ENCODE results near the gene RPS27L.
A peak's percentile ranks its signal among the peaks of the same experiment; 100 is the strongest.

The RPS27L gene

GRCh38 chr15:63157118-63157843 lies at the start of gene RPS27L:
Gene RPS27L, minus strand, starts transcription at chr15:63157477. Its CDS starts 72 bp downstream, at chr15:63157405.
- DNase-seq = peak; percentile 95

- DNase-seq = no peak
Measured at GRCh38 chr15:63206079-63206478, 48.8 kb upstream of the RPS27L start.

GRCh38 chr15:63203451-63204090 lies 46.3 kb upstream of the RPS27L start:
- no peak for DNase-seq

- DNase-seq = no peak
Measured at GRCh38 chr15:63202861-63203260, 45.6 kb upstream of the RPS27L start.

DNA sequence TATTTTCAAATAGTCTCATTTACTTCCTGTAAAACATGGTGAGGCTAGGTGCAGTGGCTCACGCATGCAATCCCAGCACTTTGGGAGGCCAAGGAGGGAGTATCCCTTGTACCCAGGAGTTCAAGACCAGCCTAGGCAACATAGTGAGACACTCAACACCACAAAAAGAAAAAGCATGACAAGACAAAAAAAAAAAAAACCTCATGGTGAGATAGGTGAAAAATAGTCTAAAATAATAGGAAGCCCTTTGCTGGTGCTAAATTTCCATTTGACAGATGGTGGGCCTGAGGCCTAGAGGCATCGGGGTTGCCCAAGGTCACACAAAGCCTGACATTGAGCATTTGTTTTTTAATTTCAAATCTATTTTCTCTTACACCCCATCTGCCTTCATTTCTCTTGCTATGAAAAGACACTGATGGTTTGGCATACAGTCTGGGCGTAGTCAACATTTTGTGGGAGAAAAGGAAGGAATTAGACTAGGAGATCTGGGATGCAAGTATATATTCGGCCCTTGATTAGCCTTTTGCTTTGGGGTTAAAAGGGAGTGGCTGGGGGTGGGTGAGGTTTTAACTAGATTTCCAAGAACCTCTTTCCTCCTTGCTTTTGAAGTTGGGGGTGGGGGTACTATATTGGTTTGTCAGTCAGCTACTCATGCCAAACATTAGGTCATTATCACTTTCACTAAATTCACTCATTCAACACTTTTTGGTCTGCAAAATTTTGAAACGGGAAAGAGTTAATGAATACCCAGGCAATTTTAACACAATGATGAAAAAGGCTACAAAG lies 43.4 kb upstream of the RPS27L start:
- no peak for DNase-seq

GRCh38 chr15:63198371-63199250 lies 41.3 kb upstream of the RPS27L start:
- DNase-seq = no peak

GRCh38 chr15:63197626-63198025 lies 40.3 kb upstream of the RPS27L start:
- no peak for DNase-seq

GRCh38 chr15:63196842-63197241 lies 39.6 kb upstream of the RPS27L start:
- no peak for DNase-seq

DNA sequence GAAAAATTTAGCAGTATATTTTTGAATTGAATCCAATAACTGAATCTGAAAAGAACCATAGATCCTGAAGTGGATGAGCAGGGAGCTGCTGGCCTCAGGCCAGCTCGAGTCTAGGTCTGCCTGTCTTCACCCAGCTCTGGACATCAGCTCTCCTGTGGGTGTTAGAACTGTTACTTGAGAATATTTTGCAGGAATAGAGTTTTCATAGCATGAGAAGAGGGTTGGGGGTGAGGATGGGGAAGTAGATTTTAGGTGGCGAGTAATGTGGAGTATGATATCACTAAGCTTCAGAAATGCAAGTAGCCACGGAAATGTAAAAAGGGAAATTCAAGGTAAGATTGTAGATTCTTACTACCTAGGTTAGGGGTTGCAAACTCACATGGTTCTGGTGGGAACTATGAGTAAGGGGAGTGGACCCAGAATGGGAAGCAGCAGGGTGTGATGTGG lies 38.3 kb upstream of the RPS27L start:
- no peak for DNase-seq

DNA sequence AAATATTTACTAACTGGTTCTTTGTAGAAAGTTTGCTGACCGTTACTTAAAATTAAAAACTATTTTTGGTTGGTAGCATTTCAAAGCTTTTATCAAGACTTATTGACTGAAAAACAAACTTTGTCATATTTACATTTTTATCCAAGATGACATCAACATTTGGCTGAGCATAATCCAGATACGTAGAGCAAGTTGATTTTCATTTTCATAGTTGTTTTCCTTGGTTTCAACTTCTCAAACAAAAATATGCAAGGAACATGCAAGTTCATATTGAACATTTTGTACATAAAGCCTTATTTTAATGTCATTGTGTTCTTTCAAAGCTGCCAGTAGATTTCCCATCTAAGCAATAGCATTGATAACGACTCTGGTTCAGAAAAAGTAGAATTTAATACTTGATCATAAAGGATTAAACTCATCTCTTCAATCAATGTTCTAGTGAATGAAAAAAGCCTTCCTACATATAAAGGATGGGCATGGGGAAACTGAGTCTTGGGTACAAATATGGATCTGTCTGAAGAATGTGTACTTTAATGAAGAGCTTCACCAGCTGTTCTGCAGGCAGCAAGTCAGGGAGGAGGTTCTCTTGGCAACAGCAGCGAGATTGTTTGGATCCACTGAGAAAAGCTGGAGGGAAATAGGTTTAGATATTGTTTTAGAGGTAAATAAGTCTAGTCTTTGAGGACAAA lies 37.7 kb upstream of the RPS27L start:
- DNase-seq = no peak

DNA sequence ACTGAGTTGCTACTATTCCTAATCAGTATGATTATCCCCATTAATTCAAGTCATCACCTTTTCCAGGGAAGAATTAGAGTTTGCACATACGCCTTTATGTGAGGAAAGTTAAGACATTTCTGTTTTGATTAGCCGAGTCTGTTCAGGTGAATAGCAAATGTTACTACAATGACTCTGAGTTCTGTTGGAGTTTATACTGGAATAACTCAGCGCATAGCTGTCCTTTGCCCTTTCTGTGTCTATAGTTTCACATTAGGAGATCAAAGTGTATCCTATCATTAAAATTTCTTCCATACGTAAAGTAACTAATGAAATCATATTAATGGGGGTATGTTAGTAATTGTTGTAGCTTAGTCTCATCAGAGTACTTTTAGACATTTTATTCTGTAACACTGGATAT lies 37.0 kb upstream of the RPS27L start:
- no peak for DNase-seq

DNA sequence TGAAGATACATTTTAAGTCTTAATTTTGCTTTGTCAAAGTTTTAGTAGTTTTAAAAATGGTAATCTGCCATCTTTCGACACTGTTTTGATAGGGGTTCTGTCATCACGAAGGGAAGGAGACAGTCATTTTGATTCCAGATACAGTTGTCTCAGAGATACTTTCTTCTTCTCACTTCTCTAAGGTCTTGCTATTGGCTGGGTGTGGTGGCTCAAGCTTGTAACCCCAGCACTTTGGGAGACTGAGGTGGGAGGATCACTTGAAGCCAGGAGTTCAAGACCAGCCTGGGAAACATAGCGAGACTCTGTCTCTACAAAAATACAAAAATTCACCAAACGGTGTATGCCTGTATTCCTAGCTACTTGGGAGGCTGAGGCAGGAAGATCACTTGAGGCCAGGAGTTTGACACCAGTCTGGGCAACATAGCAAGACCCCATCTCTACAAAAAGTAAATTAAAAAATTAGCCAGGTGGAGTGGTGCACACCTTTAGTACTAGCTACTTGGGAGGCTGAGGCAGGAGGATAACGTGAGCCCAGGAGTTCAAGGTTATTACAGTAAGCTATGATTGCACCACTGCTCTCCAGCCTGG lies 35.4 kb upstream of the RPS27L start:
- no peak for DNase-seq

GRCh38 chr15:63191895-63192618 lies 34.8 kb upstream of the RPS27L start:
- DNase-seq = no peak

GRCh38 chr15:63190769-63191649 lies 33.7 kb upstream of the RPS27L start:
- no peak for DNase-seq

GRCh38 chr15:63189941-63190768 lies 32.9 kb upstream of the RPS27L start:
- no peak for DNase-seq

DNA sequence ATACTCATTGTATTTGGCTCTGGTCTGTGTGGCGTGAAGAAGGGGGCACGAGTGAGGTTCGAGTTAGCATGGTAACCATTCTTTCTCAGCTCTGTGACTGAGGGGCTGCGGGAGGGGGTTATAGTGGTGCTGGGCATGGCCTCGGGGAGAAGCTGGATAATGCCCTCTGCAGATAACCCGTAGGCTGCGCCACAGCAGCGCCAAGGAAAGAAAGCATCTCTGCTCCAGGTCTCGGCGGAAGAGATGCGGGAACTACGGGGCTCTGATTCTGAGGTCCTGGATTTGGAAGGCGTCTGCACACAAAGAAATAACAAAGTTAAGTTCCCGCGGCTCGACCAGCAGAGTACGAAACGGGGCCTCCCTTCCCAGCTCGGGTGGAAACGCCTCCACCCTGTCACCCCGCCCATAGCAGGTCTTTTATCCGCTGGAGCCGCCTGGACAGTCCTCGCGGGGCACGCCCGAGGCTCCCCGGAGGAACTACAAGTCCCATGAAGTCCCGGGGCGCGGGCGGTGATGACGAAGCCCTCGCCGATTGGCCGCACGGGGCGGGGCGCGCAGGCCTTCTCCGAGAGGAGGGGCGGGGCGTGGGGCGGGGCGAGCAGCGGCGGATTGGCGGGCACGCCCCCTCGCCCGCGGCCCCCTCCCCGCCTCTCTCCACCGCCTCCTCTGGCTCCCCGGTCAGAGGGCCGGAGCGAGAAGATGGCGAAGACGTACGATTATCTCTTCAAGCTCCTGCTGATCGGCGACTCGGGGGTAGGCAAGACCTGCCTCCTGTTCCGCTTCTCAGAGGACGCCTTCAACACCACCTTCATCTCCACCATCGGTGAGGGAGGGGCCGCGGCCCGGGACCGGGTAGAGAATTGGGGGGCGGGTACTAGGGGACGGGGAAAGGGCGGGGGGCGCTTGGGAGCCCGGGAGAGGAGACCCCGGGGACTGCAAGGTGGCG lies 31.9 kb upstream of the RPS27L start, which contains the start of gene RAB8B:
Gene RAB8B, plus strand, starts transcription at position 681 of the 946 bp plus-strand sequence. Its CDS starts 19 bp downstream, at position 700.
- peak; percentile 99 for DNase-seq

- no peak for DNase-seq
Measured at GRCh38 chr15:63188247-63188925, 31.1 kb upstream of the RPS27L start.

Data from left hindlimb (tissue), 1 donor.